Activated T-cell treated with anti-CD3 and anti-CD28 coated beads, Interleukin-2, amount 50 U/mL, for 72 hours (primary cell): Measurements from ENCODE around the gene CKMT2. TPM values are rescaled to one million over a fixed set of nuclear protein-coding genes. Genes with fewer than 3 reads are reported as not detected.

Experiments used
- ATAC-seq, 2 donors: fragments of 150-1000 bp; cut with Tn5 transposase; replicated peaks in 1 of 2; 2 replicates each; pipeline ENCODE4 v1.10.0; 2021; ENCODE audit warnings: moderate library complexity in 2 of 2, mild to moderate bottlenecking in 1 of 2
- DNase-seq, 2 donors: peaks; one replicate each; pipeline ENCODE4 v3.0.0; 2021 to 2022; ENCODE audit warnings: mixed read lengths in 1 of 2
- H3K27ac Mint-ChIP-seq: one replicate; pipeline ENCODE4 v1.8.0; 2022; ENCODE audit warnings: mild to moderate bottlenecking, moderate library complexity, mixed read lengths
- H3K27me3 Mint-ChIP-seq: one replicate; pipeline ENCODE4 v1.8.0; 2022; ENCODE audit warnings: low read depth, mixed read lengths
- H3K36me3 Mint-ChIP-seq, 2 donors: one replicate each; pipeline ENCODE4 v1.8.0; 2022; ENCODE audit warnings: mixed read lengths in 2 of 2, mild to moderate bottlenecking in 1 of 2; ENCODE audit not compliant: insufficient read depth in 2 of 2
- H3K4me1 Mint-ChIP-seq: one replicate; pipeline ENCODE4 v1.8.0; 2022; ENCODE audit warnings: low read depth, mixed read lengths
- H3K4me3 Mint-ChIP-seq, 2 donors: one replicate each; pipeline ENCODE4 v1.8.0; 2022; ENCODE audit warnings: mild to moderate bottlenecking in 2 of 2, mixed read lengths in 2 of 2, moderate library complexity in 2 of 2
- H3K9me3 Mint-ChIP-seq, 2 donors: one replicate each; pipeline ENCODE4 v1.8.0; 2022; ENCODE audit warnings: mixed read lengths in 2 of 2
- total RNA-seq, 2 donors: library from RNA; stranded (reverse); gene quantifications; one replicate each; pipeline ENCODE4 v1.2.3, GENCODE V29; 2022

The CKMT2 gene
- total RNA-seq, 2 donors from 2014 or later, result not detected

- Mint-ChIP-seq H3K27me3 (no peaks in the 10 kb centered on the region), H3K4me1 (no peaks in the 10 kb centered on the region), H3K27ac (no peak overlapping the region), H3K9me3 (no peaks in the 10 kb centered on the region), H3K4me3 (no peak overlapping the region), H3K36me3 (no peaks in the 10 kb centered on the region)
- DNase-seq (no peak), ATAC-seq (no peak)
These were observed 28.9 kb upstream of the CKMT2 start for GRCh38 chr5:81204205-81204604.

DNA sequence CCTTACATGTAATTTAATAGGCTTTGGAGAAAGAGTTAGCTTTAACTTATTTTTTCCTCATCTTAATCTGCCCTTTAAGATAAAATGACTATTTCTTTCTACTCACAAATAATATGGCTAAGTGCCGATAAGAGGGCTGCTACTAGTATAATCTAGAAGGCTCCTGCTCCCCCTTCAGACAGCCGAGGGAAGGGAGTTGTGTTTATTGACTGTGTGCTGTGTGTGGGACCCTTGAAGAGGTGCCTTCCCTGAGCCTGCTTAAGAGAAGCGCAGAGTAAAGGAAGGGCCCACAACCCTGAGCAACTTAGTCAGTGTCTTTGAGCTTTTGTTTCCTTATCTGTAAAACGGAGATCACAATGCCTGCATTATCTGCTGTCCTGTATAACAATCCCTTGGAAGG is 28.1 kb upstream of the CKMT2 start:
- no peaks in the 10 kb centered on the region for H3K36me3 Mint-ChIP-seq
- no peak overlapping the region for H3K4me3 Mint-ChIP-seq
- H3K9me3 Mint-ChIP-seq, result no peaks in the 10 kb centered on the region
- no peak overlapping the region for H3K27ac Mint-ChIP-seq
- DNase-seq (no peak), ATAC-seq (no peak)
- H3K27me3 Mint-ChIP-seq, result no peaks in the 10 kb centered on the region
- peaks cover 6% of the 10 kb centered on the region for H3K4me1 Mint-ChIP-seq

GRCh38 chr5:81207009-81207408 is 26.1 kb upstream of the CKMT2 start:
- Mint-ChIP-seq H3K27ac (no peak overlapping the region), H3K4me1 (peaks cover 10% of the 10 kb centered on the region), H3K36me3 (no peaks in the 10 kb centered on the region), H3K4me3 (no peak overlapping the region), H3K27me3 (no peaks in the 10 kb centered on the region), H3K9me3 (no peaks in the 10 kb centered on the region)
- ATAC-seq, result no peak
- no peak for DNase-seq

- ATAC-seq (peak in 1 of 2 donors; percentile 14), DNase-seq (no peak)
- no peak overlapping the region for H3K27ac Mint-ChIP-seq
- H3K4me1 Mint-ChIP-seq, result peaks cover 10% of the 10 kb centered on the region
- no peak overlapping the region for H3K4me3 Mint-ChIP-seq
- no peaks in the 10 kb centered on the region for H3K9me3 Mint-ChIP-seq
- no peaks in the 10 kb centered on the region for H3K27me3 Mint-ChIP-seq
- H3K36me3 Mint-ChIP-seq, result no peaks in the 10 kb centered on the region
These were observed 24.2 kb upstream of the CKMT2 start for GRCh38 chr5:81208904-81209303.

DNA sequence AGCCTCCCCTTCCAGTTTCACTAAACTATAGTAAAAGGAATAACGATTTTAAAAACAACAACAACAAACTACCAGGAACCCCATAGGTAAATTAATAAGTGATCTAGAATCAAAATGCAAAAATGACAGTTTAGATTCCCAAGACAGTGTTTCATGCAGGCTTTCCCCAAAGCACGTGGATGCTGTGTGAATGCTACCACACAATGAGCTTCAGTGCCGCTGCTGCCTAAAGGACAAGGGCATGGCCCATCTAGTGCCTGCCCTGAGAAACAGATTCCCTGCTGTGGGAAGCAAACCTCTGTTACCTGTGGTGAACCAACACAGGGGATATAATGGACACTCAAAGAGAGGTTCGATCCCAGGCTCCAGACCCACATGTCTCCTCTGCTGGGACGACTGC is 23.7 kb upstream of the CKMT2 start:
- Mint-ChIP-seq H3K27me3 (no peaks in the 10 kb centered on the region), H3K4me3 (no peak overlapping the region), H3K27ac (no peak overlapping the region), H3K4me1 (peaks cover 10% of the 10 kb centered on the region), H3K36me3 (no peaks in the 10 kb centered on the region), H3K9me3 (no peaks in the 10 kb centered on the region)
- ATAC-seq (no peak), DNase-seq (no peak)

- no peak overlapping the region for H3K27ac Mint-ChIP-seq
- no peak overlapping the region for H3K4me3 Mint-ChIP-seq
- H3K27me3 Mint-ChIP-seq, result no peaks in the 10 kb centered on the region
- no peaks in the 10 kb centered on the region for H3K36me3 Mint-ChIP-seq
- peaks cover 10% of the 10 kb centered on the region for H3K4me1 Mint-ChIP-seq
- H3K9me3 Mint-ChIP-seq, result no peaks in the 10 kb centered on the region
- DNase-seq, result peak; percentile 51 to 60
- ATAC-seq, result peak; percentile 82 to 86
These were observed 23.1 kb upstream of the CKMT2 start for GRCh38 chr5:81209869-81210493.

DNA sequence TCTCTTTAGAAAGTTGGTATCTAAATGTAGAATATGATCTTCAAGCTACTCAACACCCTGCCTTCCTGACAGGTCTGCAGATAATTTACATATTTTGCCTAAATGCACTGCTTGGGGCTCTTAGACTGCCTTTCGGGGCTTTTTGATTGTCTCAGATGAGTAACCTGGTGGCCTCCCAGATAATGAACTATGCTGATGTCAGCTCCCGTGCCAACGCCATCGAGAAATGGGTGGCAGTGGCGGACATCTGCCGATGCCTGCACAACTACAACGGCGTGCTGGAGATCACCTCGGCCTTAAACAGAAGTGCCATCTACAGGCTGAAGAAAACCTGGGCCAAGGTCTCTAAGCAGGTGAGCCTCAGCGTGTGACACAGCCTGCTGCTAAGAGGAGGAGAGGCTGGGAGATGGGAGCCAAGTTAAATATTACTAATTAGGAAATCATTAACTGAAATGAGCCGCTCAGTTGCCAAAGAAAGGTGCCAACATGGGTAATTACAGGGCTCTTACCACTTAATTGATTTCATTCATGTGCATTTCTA is 20.8 kb upstream of the CKMT2 start:
- H3K4me1 Mint-ChIP-seq, result peaks cover 10% of the 10 kb centered on the region
- H3K4me3 Mint-ChIP-seq, result peak overlapping the region in 1 of 2 donors; percentile 56
- DNase-seq, result peak; percentile 28 to 30
- H3K36me3 Mint-ChIP-seq, result no peaks in the 10 kb centered on the region
- peak; percentile 37 to 40 for ATAC-seq
- H3K27ac Mint-ChIP-seq, result no peak overlapping the region
- H3K9me3 Mint-ChIP-seq, result no peaks in the 10 kb centered on the region
- H3K27me3 Mint-ChIP-seq, result no peaks in the 10 kb centered on the region

DNA sequence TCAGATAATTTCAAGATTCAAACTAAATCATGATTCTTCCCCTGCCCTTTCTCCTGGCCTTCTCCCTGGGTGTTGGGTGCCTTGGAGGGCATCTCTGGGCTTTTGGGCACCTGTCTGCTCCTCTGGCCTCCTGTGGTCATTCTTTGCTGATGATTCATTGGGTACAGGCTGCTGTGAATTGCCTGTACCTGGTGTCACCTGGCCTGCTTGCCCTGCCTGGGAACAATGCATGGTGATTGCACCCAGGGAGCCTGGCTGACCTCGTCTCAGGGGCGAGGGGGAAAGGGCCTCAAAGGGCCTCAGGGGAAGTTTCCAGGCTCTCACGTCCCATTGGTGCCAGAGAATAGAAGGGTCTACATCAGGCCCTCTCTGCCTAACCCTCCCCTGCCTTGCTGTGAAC is 20.1 kb upstream of the CKMT2 start:
- ATAC-seq (no peak), DNase-seq (no peak)
- no peak overlapping the region for H3K27ac Mint-ChIP-seq
- no peaks in the 10 kb centered on the region for H3K36me3 Mint-ChIP-seq
- no peaks in the 10 kb centered on the region for H3K27me3 Mint-ChIP-seq
- H3K9me3 Mint-ChIP-seq, result no peaks in the 10 kb centered on the region
- no peak overlapping the region for H3K4me3 Mint-ChIP-seq
- H3K4me1 Mint-ChIP-seq, result peaks cover 10% of the 10 kb centered on the region

GRCh38 chr5:81214848-81215247 is 18.3 kb upstream of the CKMT2 start:
- H3K36me3 Mint-ChIP-seq, result no peaks in the 10 kb centered on the region
- no peak overlapping the region for H3K4me3 Mint-ChIP-seq
- no peak overlapping the region for H3K27ac Mint-ChIP-seq
- H3K27me3 Mint-ChIP-seq, result no peaks in the 10 kb centered on the region
- peaks cover 6% of the 10 kb centered on the region for H3K4me1 Mint-ChIP-seq
- DNase-seq (peak in 1 of 2 donors; percentile 13), ATAC-seq (peak; percentile 50 to 69)
- H3K9me3 Mint-ChIP-seq, result no peaks in the 10 kb centered on the region

DNA sequence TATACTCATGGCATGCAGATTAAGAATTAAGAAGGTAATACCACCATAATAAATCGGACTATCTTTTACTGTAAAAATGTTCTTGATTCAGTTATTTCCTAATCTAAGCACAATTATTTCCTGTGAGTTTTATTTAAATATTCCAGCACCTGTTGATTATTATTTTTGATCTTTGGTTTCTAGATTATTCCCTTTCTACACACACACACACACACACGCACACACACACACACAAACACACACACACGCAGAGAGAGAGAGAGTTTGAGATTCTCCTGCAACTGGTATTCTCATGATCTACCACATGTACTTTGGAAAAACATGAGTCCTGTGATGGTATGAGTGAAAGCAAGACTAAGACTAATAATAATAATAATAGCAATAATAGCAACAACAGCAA is 17.0 kb upstream of the CKMT2 start:
- Mint-ChIP-seq H3K27me3 (no peaks in the 10 kb centered on the region), H3K4me3 (no peak overlapping the region), H3K4me1 (no peaks in the 10 kb centered on the region), H3K9me3 (no peaks in the 10 kb centered on the region), H3K27ac (no peak overlapping the region), H3K36me3 (no peaks in the 10 kb centered on the region)
- no peak for ATAC-seq
- DNase-seq, result no peak

GRCh38 chr5:81219389-81219788 is 13.7 kb upstream of the CKMT2 start:
- H3K36me3 Mint-ChIP-seq, result no peaks in the 10 kb centered on the region
- H3K27me3 Mint-ChIP-seq, result no peaks in the 10 kb centered on the region
- ATAC-seq (no peak), DNase-seq (no peak)
- H3K4me1 Mint-ChIP-seq, result no peaks in the 10 kb centered on the region
- no peak overlapping the region for H3K4me3 Mint-ChIP-seq
- no peaks in the 10 kb centered on the region for H3K9me3 Mint-ChIP-seq
- no peak overlapping the region for H3K27ac Mint-ChIP-seq

GRCh38 chr5:81222285-81222684 is 10.8 kb upstream of the CKMT2 start:
- H3K27ac Mint-ChIP-seq, result no peak overlapping the region
- H3K9me3 Mint-ChIP-seq, result no peaks in the 10 kb centered on the region

GRCh38 chr5:81225463-81225862 is 7.7 kb upstream of the CKMT2 start:
- Mint-ChIP-seq H3K27me3 (no peaks in the 10 kb centered on the region), H3K36me3 (no peaks in the 10 kb centered on the region), H3K4me3 (no peak overlapping the region), H3K9me3 (no peaks in the 10 kb centered on the region), H3K27ac (no peak overlapping the region), H3K4me1 (no peaks in the 10 kb centered on the region)
- ATAC-seq, result no peak
- DNase-seq, result no peak

More at GRCh38 chr5:81222285-81222684, 10.8 kb upstream of the CKMT2 start:
- H3K4me1 Mint-ChIP-seq, result no peaks in the 10 kb centered on the region
- no peak for ATAC-seq
- DNase-seq, result no peak
- no peaks in the 10 kb centered on the region for H3K27me3 Mint-ChIP-seq
- H3K36me3 Mint-ChIP-seq, result no peaks in the 10 kb centered on the region
- no peak overlapping the region for H3K4me3 Mint-ChIP-seq

DNA sequence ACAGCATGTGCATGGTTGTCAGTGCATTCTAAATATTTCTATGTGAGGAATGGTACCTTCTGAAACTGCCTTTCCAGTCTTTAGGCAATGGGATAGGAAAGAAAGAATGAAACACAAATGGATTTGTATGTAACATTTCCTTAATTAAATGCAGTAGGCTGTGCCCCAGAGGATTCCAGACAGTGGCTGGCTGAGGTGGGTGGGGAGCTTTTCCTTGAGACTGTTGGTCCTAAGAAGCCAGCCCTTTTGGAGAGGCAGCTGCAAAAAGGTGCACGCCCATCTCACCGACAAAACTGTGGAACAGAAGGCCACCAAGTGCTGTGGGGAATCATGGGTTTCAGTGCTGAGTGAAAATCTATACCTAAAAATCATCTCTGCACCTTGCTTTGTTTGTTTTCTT is 6.8 kb upstream of the CKMT2 start:
- Mint-ChIP-seq H3K4me3 (no peak overlapping the region), H3K27me3 (no peaks in the 10 kb centered on the region), H3K4me1 (no peaks in the 10 kb centered on the region), H3K9me3 (no peaks in the 10 kb centered on the region), H3K27ac (no peak overlapping the region), H3K36me3 (no peaks in the 10 kb centered on the region)
- DNase-seq (no peak), ATAC-seq (no peak)
